Measurements from ENCODE around the gene NMU. TPM values are rescaled to one million over a fixed set of nuclear protein-coding genes. Genes with fewer than 3 reads are reported as not detected.
"Not testable (repeated sequence)": the region's sequence is repeated elsewhere in the genome, so short reads cannot be mapped to it uniquely, and the experiment has no call there.

Gene NMU
- total RNA-seq = not detected
- not detected for polyA plus RNA-seq
- long read RNA-seq, donor 1 = 0 reads
- long read RNA-seq, donor 2 = 0 reads
- long read RNA-seq, donor 3 = 0 reads
- long read RNA-seq, donor 4 = 0 reads

GRCh38 chr4:55635741-55636655 lies at the start of gene NMU:
TSS of gene NMU (minus strand) at chr4:55636298. CDS start at chr4:55636192, 106 bp downstream.
- H3K4me1 ChIP-seq (ENCODE audit: control insufficient read depth, insufficient read depth, low read length) = peaks cover 3% of the 10 kb centered on the region
- WGBS = under 1% methylated on average over 80 of the region's 80 CpGs
- peak within 1 kb of the TSS; percentile 57 for H3K4me3 ChIP-seq (ENCODE audit: low read length)
- peaks cover 12% of the 10 kb centered on the region for H3K27me3 ChIP-seq (ENCODE audit: control insufficient read depth, insufficient read depth)
- peak; percentile 31 to 73 (median 58) for DNase-seq
- intact Hi-C loops (cut with DNase I) = no loop called here
- ATAC-seq = peak; percentile 63 to 74
- H3K9me3 ChIP-seq (ENCODE audit: control insufficient read depth, low read length) = no peaks in the 10 kb centered on the region
- no peak within 1 kb of the TSS for H3K27ac ChIP-seq (ENCODE audit: low read length)

- no peak overlapping the region for H3K27ac ChIP-seq (ENCODE audit: low read length)
- no peak for ATAC-seq
- intact Hi-C loops (cut with DNase I) = no loop called here
Measured at GRCh38 chr4:55684276-55684675, 48.2 kb upstream of the NMU start.

GRCh38 chr4:55682797-55683196 lies 46.7 kb upstream of the NMU start:
- 86% methylated on average over 3 of the region's 3 CpGs for WGBS
- ATAC-seq; H3K4me3 ChIP-seq (ENCODE audit: low read length); H3K9me3 ChIP-seq (ENCODE audit: control insufficient read depth, low read length); DNase-seq; H3K27me3 ChIP-seq (ENCODE audit: control insufficient read depth, insufficient read depth); H3K4me1 ChIP-seq (ENCODE audit: control insufficient read depth, insufficient read depth, low read length); H3K27ac ChIP-seq (ENCODE audit: low read length); intact Hi-C loops (cut with DNase I): not testable (repeated sequence)

More at GRCh38 chr4:55684276-55684675, 48.2 kb upstream of the NMU start:
- no peaks in the 10 kb centered on the region for H3K27me3 ChIP-seq (ENCODE audit: control insufficient read depth, insufficient read depth)
- H3K4me1 ChIP-seq (ENCODE audit: control insufficient read depth, insufficient read depth, low read length) = no peaks in the 10 kb centered on the region
- no peaks in the 10 kb centered on the region for H3K9me3 ChIP-seq (ENCODE audit: control insufficient read depth, low read length)
- DNase-seq = no peak
- H3K4me3 ChIP-seq (ENCODE audit: low read length) = no peak overlapping the region
- 88% methylated on average over 3 of the region's 3 CpGs for WGBS

GRCh38 chr4:55682295-55682694 lies 46.2 kb upstream of the NMU start:
- no peaks in the 10 kb centered on the region for H3K9me3 ChIP-seq (ENCODE audit: control insufficient read depth, low read length)
- ATAC-seq (no peak), DNase-seq (no peak)
- intact Hi-C loops (cut with DNase I) = no loop called here
- no peaks in the 10 kb centered on the region for H3K27me3 ChIP-seq (ENCODE audit: control insufficient read depth, insufficient read depth)
- H3K27ac ChIP-seq (ENCODE audit: low read length) = no peak overlapping the region
- 47% methylated on average over 1 of the region's 1 CpG for WGBS
- H3K4me3 ChIP-seq (ENCODE audit: low read length) = no peak overlapping the region
- H3K4me1 ChIP-seq (ENCODE audit: control insufficient read depth, insufficient read depth, low read length) = no peaks in the 10 kb centered on the region

- DNase-seq = no peak
- ATAC-seq = no peak
- no peaks in the 10 kb centered on the region for H3K27me3 ChIP-seq (ENCODE audit: control insufficient read depth, insufficient read depth)
- WGBS = 85% methylated on average over 3 of the region's 3 CpGs
- intact Hi-C loops (cut with DNase I) = no loop called here
- H3K9me3 ChIP-seq (ENCODE audit: control insufficient read depth, low read length) = no peaks in the 10 kb centered on the region
- H3K4me1 ChIP-seq (ENCODE audit: control insufficient read depth, insufficient read depth, low read length) = no peaks in the 10 kb centered on the region
- H3K27ac ChIP-seq (ENCODE audit: low read length) = no peak overlapping the region
- H3K4me3 ChIP-seq (ENCODE audit: low read length) = no peak overlapping the region
Measured at GRCh38 chr4:55681430-55681829, 45.3 kb upstream of the NMU start.

- ATAC-seq (no peak), DNase-seq (no peak)
- no peaks in the 10 kb centered on the region for H3K9me3 ChIP-seq (ENCODE audit: control insufficient read depth, low read length)
- H3K27me3 ChIP-seq (ENCODE audit: control insufficient read depth, insufficient read depth) = no peaks in the 10 kb centered on the region
- WGBS = 37% methylated on average over 4 of the region's 4 CpGs
- intact Hi-C loops (cut with DNase I) = no loop called here
- H3K4me1 ChIP-seq (ENCODE audit: control insufficient read depth, insufficient read depth, low read length) = no peaks in the 10 kb centered on the region
- no peak overlapping the region for H3K27ac ChIP-seq (ENCODE audit: low read length)
- H3K4me3 ChIP-seq (ENCODE audit: low read length) = no peak overlapping the region
Measured at GRCh38 chr4:55675196-55675793, 39.2 kb upstream of the NMU start.

GRCh38 chr4:55673424-55673823 lies 37.3 kb upstream of the NMU start:
- 88% methylated on average over 1 of the region's 1 CpG for WGBS
- H3K27ac ChIP-seq (ENCODE audit: low read length) = no peak overlapping the region
- ATAC-seq (no peak), DNase-seq (no peak)
- no peaks in the 10 kb centered on the region for H3K4me1 ChIP-seq (ENCODE audit: control insufficient read depth, insufficient read depth, low read length)
- H3K9me3 ChIP-seq (ENCODE audit: control insufficient read depth, low read length) = no peaks in the 10 kb centered on the region
- no peaks in the 10 kb centered on the region for H3K27me3 ChIP-seq (ENCODE audit: control insufficient read depth, insufficient read depth)
- no peak overlapping the region for H3K4me3 ChIP-seq (ENCODE audit: low read length)
- intact Hi-C loops (cut with DNase I) = no loop called here

GRCh38 chr4:55671667-55672066 lies 35.6 kb upstream of the NMU start:
- ATAC-seq = no peak
- intact Hi-C loops (cut with DNase I) = no loop called here

GRCh38 chr4:55670695-55671094 lies 34.6 kb upstream of the NMU start:
- H3K27ac ChIP-seq (ENCODE audit: low read length) = no peak overlapping the region
- no peak overlapping the region for H3K4me3 ChIP-seq (ENCODE audit: low read length)
- no peaks in the 10 kb centered on the region for H3K9me3 ChIP-seq (ENCODE audit: control insufficient read depth, low read length)
- DNase-seq (no peak), ATAC-seq (no peak)
- 81% methylated on average over 2 of the region's 2 CpGs for WGBS
- no peaks in the 10 kb centered on the region for H3K4me1 ChIP-seq (ENCODE audit: control insufficient read depth, insufficient read depth, low read length)
- no peaks in the 10 kb centered on the region for H3K27me3 ChIP-seq (ENCODE audit: control insufficient read depth, insufficient read depth)
- intact Hi-C loops (cut with DNase I) = no loop called here

More at GRCh38 chr4:55671667-55672066, 35.6 kb upstream of the NMU start:
- H3K4me1 ChIP-seq (ENCODE audit: control insufficient read depth, insufficient read depth, low read length) = no peaks in the 10 kb centered on the region
- H3K9me3 ChIP-seq (ENCODE audit: control insufficient read depth, low read length) = no peaks in the 10 kb centered on the region
- no peak overlapping the region for H3K27ac ChIP-seq (ENCODE audit: low read length)
- H3K4me3 ChIP-seq (ENCODE audit: low read length) = no peak overlapping the region
- no peak for DNase-seq
- H3K27me3 ChIP-seq (ENCODE audit: control insufficient read depth, insufficient read depth) = no peaks in the 10 kb centered on the region

GRCh38 chr4:55668449-55668848 lies 32.4 kb upstream of the NMU start:
- Histone ChIP-seq H3K9me3 (ENCODE audit: control insufficient read depth, low read length) (no peaks in the 10 kb centered on the region), H3K4me3 (ENCODE audit: low read length) (no peak overlapping the region), H3K4me1 (ENCODE audit: control insufficient read depth, insufficient read depth, low read length) (no peaks in the 10 kb centered on the region), H3K27ac (ENCODE audit: low read length) (no peak overlapping the region), H3K27me3 (ENCODE audit: control insufficient read depth, insufficient read depth) (no peaks in the 10 kb centered on the region)
- 87% methylated on average over 6 of the region's 6 CpGs for WGBS
- ATAC-seq (no peak), DNase-seq (no peak)
- intact Hi-C loops (cut with DNase I) = no loop called here

- H3K27me3 ChIP-seq (ENCODE audit: control insufficient read depth, insufficient read depth) = no peaks in the 10 kb centered on the region
- ATAC-seq (no peak), DNase-seq (no peak)
- 89% methylated on average over 1 of the region's 1 CpG for WGBS
- intact Hi-C loops (cut with DNase I) = no loop called here
- no peak overlapping the region for H3K27ac ChIP-seq (ENCODE audit: low read length)
- H3K4me3 ChIP-seq (ENCODE audit: low read length) = no peak overlapping the region
- no peaks in the 10 kb centered on the region for H3K4me1 ChIP-seq (ENCODE audit: control insufficient read depth, insufficient read depth, low read length)
- no peaks in the 10 kb centered on the region for H3K9me3 ChIP-seq (ENCODE audit: control insufficient read depth, low read length)
Measured at GRCh38 chr4:55666535-55666934, 30.4 kb upstream of the NMU start.
